Brain microvascular endothelial cell (primary cell): ENCODE results near the gene SFXN5.
A peak's percentile ranks its signal among the peaks of the same experiment; 100 is the strongest.

Source experiments
- DNase-seq: peaks from one replicate; pipeline ENCODE4 v3.0.0-alpha.2; 2020
- H3K27ac ChIP-seq: fragments of 250-450 bp; sonication (Bioruptor Pico); 2 replicates; pipeline ENCODE4 v1.5.1; 2020; ENCODE audit warnings: mild to moderate bottlenecking, moderate library complexity
- H3K27me3 ChIP-seq: fragments of 250-450 bp; sonication (Bioruptor Pico); replicated peaks from 2 replicates; pipeline ENCODE4 v1.5.1; 2020; ENCODE audit warnings: mild to moderate bottlenecking
- H3K36me3 ChIP-seq: fragments of 250-450 bp; sonication (Bioruptor Pico); replicated peaks from 2 replicates; pipeline ENCODE4 v1.5.1; 2020; ENCODE audit warnings: mild to moderate bottlenecking
- H3K4me3 ChIP-seq: 2 replicates; pipeline ENCODE4 v1.5.1; 2011; ENCODE audit warnings: low read depth, mild to moderate bottlenecking, control low read depth, low read length, moderate library complexity
- in situ Hi-C: cut with HindIII; loops from 2 replicates; pipeline ENCODE4 v1.10.0; 2017; ENCODE audit warnings: low sequenced_read_pairs, low pct_ligation_motif_present
- TF ChIP-seq, protein P1 (sequence below): IDR thresholded peaks from 2 replicates; pipeline ENCODE4 v1.5.1; 2011; ENCODE audit warnings: low read depth, mild to moderate bottlenecking, moderate library complexity, low read length, control low read depth, inconsistent platforms; ENCODE audit errors: missing control alignments

SFXN5 gene

DNA sequence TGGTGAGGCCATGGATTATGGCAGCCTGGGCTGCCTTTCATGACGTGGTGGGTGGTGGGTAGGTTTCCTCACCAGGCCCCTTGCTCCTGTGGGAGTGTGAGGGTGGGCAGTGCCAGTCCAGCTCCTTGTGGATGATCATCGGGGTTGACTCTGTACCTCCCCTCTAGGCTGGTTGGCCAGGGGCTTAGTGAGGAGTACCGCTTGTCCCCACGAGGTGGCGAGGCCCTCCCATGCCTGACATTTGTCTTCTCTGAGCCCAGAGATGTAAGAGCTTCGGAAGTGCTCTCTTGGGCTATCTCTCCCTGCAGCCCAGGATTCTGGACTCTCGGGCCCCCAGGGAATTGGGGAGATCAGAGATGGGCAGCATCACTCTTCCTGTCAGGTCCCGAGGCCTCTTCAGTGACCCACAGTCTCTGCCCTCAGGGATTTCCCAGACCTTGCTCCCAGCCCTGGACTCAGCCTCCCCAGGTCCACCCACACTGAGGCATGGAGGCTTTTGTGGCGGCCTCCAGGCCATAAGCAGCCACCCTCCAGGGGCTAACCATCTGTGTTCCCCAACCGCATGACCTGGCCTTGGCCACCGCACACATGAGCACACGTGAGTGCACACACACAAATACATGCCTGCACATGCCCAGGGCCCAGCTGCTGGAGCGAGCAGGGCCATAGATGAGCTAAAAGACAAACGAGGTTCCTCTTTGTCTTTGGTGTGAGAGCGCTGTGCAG, 177.8 kb downstream of the SFXN5 start:
- peaks cover 26% of the 10 kb centered on the region for H3K27me3 ChIP-seq
- peak; percentile 74 for DNase-seq
- in situ Hi-C loops = no loop called here

DNA sequence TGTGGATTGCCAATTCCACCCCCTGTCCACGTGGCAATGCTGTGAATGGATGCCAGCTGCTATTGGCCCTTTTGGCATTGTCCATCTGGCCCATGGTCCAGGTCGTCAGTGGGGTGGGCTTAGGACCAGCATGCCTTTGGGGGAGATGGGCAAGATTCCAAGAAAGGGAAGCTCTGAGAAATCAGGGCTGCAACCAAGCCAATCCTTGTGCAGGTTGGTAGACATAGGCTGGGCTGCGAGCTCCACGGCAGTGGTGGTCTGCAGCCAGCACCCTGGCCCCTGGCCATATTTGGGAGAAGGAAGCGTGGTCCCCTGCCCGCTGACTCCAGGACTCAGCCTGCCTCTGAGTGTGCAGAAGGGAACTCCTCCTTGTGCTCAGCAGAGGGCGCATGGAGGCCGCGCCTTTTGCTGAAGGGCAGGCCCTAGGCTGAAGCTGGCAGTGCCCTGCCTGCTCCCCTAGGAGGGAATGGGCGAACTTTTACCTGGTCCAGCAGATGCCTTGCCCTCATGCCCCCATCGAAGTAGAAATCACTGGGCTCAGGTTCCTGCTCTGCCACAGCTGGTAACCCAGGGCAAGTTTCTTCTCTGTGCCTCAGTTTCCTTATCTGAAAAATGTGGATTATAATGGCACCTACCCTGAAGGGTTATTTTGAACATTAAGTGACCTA, 178.9 kb downstream of the SFXN5 start:
- peak; percentile 40 for DNase-seq
- no peaks in the 10 kb centered on the region for H3K36me3 ChIP-seq
- no peak overlapping the region for H3K4me3 ChIP-seq
- in situ Hi-C loops = no loop called here
- peaks cover 20% of the 10 kb centered on the region for H3K27me3 ChIP-seq
- TF ChIP-seq, protein P1, sequence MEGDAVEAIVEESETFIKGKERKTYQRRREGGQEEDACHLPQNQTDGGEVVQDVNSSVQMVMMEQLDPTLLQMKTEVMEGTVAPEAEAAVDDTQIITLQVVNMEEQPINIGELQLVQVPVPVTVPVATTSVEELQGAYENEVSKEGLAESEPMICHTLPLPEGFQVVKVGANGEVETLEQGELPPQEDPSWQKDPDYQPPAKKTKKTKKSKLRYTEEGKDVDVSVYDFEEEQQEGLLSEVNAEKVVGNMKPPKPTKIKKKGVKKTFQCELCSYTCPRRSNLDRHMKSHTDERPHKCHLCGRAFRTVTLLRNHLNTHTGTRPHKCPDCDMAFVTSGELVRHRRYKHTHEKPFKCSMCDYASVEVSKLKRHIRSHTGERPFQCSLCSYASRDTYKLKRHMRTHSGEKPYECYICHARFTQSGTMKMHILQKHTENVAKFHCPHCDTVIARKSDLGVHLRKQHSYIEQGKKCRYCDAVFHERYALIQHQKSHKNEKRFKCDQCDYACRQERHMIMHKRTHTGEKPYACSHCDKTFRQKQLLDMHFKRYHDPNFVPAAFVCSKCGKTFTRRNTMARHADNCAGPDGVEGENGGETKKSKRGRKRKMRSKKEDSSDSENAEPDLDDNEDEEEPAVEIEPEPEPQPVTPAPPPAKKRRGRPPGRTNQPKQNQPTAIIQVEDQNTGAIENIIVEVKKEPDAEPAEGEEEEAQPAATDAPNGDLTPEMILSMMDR = peak; percentile 92
- no peak overlapping the region for H3K27ac ChIP-seq

More for the DNA sequence above, 177.8 kb downstream of the SFXN5 start:
- H3K36me3 ChIP-seq = no peaks in the 10 kb centered on the region
- H3K4me3 ChIP-seq = no peak overlapping the region
- TF ChIP-seq, protein P1 = peak; percentile 92
- no peak overlapping the region for H3K27ac ChIP-seq
